Inferior parietal cortex (tissue), 1 donor: Measurements from ENCODE around the gene C2CD3.
"Not testable (repeated sequence)": the region's sequence is repeated elsewhere in the genome, so short reads cannot be mapped to it uniquely, and the experiment has no call there.

Source experiments
- DNase-seq: peaks from one replicate; pipeline ENCODE4 v3.0.0-alpha.2; 2016; ENCODE audit errors: extremely low spot score

Gene C2CD3

DNA sequence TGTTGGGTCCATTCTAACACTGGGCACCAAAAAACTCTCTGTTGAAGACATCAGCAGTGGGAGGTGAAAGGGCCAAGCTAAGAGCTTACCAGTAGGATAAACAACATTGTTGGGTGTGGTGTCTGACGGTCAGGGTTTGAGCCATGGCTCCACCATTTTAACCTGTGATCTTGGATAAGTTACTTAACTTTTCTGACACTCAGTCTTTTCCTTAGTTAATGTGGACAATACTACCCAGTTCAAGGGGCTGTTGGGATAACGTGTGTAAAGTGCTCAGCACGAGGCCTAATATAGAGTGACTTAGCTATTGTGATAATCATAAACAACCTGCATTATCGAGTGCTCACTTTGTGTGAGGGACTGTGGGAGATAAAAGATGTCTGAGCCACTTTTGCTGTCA lies 168.0 kb downstream of the C2CD3 start:
- no peak for DNase-seq

DNA sequence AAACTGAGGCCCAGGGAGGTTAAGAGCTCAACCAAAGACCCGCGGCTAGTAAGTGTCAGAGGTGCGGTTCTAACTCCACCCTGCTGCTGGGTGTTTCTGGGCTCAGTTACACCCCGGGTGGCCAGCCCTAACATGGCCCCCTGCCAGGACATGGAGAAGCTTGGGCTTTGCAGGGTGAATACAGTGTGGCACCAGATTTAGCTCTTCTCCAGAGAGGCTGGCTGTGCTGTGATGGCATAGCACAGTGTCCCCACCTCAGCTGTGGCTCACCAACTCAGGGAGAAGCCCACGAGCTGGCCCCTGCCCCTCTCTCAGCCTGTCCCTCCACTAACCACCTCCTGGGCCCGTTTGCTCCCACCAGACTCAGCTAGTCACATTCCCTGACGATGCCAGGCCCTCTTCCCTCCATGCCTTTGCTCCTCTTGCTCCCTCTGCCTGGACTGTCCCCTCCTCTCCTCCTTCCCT lies 168.9 kb downstream of the C2CD3 start:
- DNase-seq, result no peak

DNA sequence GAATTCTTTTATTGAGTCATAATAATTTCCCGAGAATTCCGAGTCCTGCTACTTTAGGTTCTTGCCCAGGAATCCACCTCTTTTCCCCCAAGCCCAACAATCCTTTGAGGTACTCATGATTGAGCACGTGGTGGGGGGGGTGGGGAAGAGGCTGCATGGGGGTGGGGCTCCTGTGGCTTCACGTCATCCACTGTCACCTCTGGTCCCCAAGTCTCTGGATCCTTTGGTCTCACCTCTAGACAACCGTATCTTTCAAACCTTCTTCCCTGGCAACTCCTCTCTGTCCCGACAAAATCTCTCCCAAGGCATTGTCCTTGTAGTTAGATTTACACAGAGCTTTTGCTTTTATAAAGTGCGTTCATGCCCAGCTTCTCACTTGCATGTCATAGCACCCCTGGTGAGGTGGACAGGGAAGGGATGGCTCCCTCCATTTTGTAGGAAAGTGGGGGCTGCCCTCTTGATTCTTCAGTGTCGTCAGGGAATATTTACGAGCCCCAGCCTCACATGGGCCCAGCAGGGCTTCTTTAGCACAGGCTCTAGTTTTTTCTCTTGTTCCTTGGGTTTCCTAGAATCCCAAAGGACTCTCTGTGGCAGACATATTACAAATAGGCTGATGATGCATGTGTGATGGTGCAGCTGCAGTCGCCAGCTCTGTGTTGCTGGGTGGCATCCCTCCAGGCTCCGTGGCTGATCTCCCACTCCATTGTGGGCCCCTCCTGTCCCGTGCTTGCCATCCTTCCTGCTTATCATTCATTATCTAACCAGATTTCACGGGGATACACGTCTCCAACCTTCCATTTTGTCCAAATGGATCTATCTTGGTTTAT lies 170.3 kb downstream of the C2CD3 start:
- no peak for DNase-seq

DNA sequence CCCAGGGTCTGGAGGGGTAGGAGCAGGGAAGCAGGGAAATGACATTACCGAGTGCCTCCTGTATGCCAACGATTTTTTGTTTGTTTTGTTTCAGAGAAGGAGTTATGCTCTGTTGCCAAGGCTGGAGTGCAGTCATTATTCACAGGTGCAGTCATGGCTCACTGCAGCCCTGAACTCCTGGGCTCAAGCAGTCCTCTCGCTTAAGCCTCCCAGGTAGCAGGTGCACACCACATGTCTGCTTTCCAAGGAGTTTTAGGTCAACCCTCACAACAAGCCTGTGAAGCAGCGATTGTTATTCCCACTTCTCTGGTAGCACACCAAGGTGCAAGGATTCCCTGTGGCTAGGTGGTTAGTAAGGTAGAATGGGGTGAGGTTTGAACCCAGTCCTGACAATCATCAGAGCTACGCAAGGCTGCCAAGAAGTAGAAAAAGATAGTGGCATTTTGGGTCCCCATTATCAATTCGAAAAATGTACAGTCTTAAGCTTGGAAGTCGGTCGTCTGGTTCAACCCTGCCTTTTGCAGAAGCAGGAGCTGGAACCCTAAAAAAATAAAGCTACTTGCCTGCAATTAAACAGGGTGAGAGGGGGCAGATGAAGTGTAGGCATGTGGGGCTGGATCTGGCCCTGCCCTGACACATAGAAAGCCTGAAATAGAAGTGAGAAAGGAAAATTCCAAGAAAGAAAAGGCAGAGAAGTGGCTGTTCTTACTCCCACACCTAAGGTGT lies 171.1 kb downstream of the C2CD3 start:
- no peak for DNase-seq

DNA sequence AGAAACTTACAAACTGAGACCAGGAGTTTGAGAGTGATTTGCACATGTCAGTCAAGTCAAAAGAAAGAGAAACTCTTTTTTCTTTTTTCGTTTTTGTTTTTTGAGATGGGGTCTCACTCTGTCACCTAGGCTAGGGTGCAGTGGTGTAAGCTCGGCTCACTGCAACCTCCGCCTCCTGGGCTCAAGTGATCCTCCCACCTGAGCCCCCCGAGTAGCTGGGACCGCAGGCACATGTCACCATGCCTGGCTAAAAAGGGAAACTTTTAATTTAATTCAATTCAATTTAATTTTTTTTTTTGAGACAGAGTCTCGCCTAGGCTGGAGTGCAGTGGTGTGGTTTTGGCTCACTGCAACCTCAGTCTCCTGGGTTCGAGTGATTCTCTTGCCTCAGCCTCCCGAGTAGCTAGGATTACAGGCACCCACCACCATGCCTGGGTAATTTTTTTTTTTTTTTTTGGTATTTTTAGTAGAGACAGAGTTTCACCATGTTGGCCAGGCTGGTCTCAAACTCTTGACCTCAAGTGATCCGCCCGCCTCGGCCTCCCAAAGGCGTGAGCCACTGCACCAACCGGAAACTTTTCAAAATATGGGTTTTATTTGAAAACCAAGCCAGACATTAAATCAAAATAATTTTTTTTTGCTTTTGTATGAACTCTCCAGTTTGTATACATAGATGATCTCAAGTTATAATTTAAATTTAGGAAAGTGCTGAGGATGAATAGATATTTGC lies 171.8 kb downstream of the C2CD3 start:
- no peak for DNase-seq

DNA sequence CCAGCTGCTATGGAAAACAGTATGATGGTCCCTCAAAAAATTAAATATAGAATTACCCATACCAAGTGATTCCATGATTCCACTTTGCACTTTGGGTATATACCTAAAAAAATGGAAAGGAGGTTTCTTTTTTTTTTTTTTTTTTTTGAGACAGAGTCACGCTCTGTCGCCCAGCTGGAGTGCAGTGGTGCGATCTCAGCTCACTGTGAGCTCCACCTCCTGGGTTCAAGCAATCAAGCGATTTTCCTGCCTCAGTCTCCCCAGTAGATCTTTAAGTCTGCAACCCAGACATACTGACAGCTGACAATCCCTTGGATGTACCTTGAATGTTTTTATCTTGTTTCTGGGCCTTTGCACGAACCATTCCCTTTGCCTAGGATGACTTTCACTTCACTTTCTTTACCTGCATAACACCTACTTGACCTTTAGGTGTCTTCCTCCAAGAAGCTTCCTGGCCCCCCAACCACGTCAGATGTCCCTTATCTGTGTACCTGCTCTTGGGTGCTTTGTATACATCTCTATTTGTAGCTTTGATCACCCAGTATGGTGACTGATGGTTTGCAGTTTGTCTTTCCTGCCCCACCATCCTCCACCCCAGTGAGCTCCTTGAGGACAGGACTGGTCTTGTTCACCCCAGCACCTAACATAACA lies 173.6 kb downstream of the C2CD3 start:
- no peak for DNase-seq

DNA sequence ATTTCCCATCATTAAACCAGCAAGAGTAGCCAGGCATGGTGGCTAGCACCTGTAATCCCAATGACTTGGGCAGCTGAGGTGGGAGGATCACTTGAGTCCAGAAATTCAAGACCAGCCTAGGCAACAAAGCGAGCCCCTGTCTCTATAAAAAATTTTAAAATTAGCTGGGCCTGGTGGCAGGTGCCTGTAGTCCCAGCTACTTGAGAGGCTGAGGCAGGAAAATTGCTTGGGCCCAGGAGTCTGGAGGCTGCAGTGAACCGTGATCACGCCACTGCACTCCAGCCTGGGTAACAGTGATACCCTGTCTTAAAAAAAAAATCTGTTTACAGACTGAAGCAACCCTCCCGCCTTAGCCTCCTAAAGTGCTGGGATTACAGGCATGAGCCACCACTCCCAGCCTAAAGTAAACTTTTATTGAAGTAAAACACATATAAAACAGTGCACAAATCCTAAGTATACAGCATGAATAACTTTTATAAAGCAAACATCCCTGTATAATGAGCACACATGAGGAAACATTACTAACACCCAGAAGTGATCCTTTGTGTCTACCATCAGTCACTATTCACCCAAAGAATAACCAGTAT lies 174.5 kb downstream of the C2CD3 start:
- DNase-seq, result no peak

DNA sequence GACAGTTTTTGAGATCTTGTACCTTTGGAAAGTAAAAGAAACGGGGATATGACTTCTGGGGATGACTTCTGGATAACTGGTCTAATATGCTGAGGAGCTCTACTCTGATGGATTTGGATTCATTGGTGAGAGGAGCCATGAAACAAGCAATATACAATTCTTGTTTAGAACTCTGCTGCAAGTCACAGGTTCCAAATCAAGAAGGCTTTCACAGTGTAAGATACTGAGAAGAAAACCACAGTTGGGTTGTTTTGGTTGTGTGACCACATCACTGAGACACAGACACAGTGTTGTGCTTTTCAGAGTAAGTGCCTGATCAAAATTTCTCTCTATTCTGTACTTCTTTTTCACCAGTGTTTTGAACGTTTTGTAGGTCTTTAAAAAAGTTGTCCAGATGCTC lies 175.1 kb downstream of the C2CD3 start:
- no peak for DNase-seq

DNA sequence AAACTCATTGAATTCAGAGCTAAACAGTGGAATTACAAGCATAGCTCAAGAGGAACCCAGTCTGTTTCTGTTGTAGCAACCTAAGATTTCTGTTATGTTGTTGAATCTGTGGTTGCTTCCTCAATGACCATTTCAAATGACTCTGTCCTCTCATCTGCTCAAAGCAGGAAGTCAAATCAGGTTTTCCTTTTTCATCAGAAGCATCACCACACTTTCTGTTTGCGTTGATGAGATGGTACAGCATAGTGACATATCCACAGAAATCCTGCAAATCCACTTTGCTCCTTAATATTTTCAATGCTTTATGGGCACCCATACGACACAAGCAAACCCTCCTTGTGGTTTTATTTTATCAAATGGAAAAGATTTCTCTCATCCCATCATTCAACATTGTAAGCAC lies 175.6 kb downstream of the C2CD3 start:
- DNase-seq, result no peak

DNA sequence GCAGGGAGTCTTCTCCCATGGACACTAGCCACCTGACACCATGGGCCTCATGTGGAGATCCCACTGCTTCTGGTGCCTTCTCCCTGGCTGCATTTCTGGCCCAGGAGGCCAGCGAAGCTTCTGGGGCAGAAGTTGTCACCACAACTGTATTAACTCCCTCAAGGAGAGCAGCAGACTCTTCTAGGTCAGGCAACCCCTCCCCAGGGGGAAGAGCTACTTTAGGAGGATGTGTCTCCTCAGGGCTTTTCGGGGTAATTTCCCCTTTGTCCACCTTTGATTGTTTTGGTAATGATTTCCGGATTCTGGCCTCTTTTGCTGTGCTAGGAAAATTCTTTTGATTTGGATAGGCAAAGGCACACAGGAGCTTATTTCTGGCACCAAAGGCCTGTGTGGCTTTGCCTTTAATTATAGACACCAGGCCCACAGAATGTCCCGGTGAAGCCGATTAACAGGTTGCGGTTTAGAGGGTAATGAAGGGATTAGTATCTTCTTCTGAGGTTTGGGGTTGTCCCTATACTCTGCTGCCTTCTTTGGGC lies 179.3 kb downstream of the C2CD3 start:
- no peak for DNase-seq

DNA sequence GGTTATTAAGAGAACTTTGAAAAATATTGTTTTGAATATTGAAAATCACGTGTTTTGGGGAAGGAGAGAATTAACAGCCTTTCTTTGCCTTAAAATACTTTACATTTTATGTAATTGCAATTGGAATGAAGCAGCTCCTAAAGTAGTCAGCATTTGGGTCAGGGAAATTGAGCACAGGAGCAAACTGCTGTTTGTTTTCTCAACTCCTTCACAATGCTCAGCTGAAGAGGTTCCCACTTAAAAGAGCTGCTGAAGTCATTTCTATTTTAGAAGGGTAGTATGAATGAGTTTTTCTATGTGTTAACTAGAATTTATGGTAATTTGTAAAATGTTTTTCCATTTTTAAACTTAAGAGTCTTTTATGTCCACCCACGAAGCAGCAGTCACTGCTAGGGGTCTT lies 180.1 kb downstream of the C2CD3 start:
- DNase-seq, result no peak

DNA sequence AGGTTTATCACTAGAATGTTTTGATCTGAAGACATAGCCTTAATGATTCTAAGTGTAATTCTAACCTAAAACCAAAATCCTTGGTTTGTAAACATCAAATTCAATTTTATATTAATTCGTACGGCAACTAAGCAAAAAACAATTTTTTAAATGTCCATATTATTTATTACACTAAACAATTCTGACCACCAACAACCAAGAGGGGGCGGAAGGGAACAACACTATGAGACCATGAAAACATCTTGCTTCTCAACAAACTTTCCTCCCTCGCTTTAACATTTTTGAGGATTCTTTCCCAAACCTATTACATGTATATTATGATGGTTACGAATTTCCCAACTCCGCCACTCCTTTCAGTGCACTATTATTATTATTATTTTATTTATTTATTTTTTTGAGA lies 181.6 kb downstream of the C2CD3 start:
- DNase-seq, result no peak

DNA sequence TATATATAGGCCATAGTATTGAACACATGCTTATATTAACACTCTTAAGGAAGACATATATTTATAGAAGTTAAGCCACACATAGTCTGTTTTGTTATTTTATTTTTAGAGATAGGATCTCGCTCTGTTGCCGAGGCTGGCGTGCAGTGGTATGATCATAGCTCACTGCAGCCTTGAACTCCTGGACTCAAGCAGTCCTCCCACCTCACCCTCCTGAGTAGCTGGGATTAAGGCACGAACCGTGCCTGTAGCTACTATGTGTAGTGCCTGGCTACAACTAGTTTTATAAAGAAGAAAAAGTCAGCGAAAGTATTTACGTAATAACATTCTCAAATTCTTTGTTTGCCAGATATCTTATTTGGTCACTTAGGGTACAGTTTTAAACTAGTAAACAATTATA lies 182.6 kb downstream of the C2CD3 start:
- DNase-seq, result no peak

DNA sequence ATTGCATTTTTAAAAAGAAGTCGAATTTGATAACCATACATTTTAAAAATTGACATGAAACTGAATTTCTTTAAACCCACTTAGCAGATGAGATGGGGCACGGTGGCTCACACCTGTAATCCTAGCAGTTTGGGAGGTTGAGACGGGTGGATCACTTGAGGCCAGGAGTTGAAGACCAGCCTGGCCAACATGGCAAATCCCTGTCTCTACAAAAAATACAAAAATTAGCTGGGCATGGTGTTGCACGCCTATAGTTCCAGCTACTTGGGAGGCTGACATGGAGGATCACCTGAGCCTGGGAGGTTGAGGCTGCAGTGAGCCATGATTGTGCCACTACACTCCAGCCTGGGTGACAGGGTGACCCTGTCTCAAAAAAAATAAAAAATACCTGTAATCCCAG lies 185.1 kb downstream of the C2CD3 start:
- DNase-seq, result not testable (repeated sequence)

DNA sequence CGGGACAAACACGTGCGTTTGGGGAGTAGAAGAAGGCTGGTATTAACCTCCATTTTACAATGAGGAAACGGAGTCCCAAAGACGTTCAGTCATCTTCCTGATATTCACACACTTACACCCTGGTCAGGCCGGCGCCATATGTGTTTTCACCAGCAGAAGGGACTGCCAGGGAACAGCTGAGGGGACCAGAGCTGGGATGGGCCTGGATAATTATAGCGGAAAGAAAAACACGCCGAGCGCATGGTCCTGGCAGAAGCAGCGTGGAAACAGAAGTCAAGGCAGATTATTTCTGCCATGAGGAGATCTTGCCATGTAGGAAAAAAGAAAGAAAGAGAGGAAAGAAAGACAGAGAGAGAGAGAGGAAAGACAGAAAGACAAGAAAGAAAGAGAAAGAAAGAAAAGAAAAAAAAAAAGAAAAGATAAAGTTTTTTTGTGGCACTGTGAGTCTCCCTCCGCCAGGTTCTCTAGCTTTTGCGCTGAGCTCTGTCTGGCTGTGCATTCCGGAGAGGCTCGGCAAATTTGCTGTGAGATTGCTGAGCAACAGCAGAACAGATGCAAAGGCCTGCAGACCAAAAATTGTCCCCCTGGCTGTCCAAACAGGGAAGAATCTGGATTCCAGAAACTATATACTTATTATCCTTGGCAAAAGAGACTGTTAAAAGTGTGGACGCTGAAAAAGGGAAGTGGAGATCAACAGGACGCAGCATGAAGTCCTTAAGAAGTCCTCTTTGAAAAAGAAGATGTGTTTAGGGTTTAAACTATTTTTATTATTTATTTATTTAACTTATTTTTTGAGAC lies 186.9 kb downstream of the C2CD3 start:
- DNase-seq, result no peak

DNA sequence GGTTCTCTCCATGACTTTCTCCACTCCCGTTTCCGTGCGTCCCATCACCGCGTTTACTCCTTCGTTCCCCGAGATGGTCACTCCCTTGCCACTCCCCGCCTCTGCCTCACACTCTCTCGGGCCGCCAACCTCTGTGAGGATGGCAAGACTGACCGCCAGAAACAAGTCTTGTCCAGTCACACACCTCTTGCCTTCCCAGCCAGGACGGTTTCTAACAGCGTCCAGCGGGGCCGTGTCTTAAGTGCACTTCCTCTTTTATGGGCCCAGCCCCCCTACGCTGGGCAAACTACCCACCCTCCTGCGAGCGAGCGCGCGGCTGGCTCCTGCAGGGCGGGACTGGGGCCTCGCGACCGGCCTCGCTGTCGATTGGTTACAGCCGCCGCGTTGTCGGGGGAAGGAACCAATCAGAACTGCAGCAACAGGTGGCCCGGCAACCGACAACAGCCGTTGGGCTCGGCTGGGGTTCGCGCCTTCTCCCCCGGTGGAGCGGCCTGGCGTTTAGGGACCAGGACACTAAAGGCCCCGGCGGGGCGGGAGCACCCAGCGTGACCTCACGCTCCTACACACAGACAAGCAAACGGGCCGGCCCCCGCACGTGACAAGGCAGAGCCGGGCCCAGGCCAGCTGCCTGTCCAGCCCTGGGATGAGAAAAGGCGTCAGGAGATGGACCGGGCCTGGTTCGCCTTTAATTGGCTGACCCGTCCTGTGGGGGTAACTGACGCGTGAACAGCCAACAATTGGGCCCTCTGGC lies 187.6 kb downstream of the C2CD3 start:
- DNase-seq, result peak; percentile 92

DNA sequence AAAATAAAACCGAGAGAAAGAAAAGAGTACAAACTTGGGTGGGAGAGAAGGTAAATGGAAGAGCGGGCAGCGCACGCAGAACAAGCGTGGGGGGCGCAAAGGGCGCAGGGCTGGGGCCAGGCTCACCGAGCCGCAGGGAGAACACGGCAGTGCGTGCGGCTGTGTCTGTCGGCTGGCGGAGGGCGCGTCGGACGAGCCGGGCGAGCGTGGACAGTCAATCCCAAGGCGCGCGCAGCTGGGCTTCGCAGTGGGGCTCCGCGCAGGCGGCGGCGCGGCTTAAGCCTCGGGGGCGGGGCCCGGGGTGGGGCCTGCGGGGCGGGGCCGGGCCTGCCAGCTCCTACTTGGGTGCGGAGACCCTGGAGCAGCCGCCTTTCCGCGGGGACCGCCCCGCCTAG lies 188.2 kb downstream of the C2CD3 start, which contains the start of gene UCP2:
TSS of gene UCP2 (minus strand) at position 249 of the 395 bp plus-strand sequence. CDS start 4,465 bp downstream, outside the sequence.
- peak; percentile 62 for DNase-seq

DNA sequence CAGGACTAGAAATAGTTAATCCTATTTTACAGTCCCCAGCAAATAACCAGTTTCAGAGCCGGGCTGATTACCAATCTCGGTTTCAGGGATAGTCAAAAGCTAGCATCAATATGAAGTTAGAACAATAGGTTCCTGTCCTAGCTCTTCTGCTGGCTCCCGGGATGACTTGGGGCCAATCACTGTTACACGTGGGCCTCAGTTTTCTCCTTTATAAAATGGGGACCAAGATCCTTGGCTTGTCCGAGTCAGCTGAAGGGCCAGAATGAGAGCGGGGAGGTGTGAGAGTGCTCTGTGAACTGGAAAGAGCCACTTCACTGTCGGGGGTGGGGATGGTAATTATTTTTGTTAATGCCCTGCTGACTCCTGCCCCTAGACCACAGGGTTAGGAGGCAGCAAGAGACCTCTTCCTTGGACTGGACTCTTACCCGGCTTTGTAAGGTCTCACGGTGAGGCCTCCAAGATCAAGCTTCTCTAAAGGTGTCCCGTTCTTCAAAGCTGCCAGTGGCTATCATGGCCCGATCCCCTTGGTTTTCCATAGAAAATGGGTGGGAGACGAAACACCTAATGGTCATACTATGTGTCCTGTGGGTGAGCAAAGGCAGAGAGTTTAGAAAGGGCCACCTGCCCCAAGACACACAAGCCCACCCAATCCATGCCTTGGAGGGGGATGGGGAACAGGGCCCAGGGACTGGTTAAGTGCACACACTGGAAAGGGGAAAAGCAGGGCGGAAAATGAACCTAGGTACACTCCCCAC lies 189.6 kb downstream of the C2CD3 start:
- no peak for DNase-seq
